Natural killer cell (primary cell): ENCODE data around the gene CREB5. TPM values are rescaled to one million over a fixed set of nuclear protein-coding genes. Genes with fewer than 3 reads are reported as not detected.

Experiments
- ATAC-seq, 3 donors: fragments of 150-1000 bp in 2 of 3; fragments of 200-7000 bp in 1 of 3; cut with Tn5 transposase; 1 replicate in 1 of 3; 2 replicates in 2 of 3; pipeline ENCODE4 v1.10.0; 2021; ENCODE audit warnings: mild to moderate bottlenecking in 2 of 3, moderate library complexity in 2 of 3
- DNase-seq, 2 donors: peaks; one replicate each; pipeline versions ENCODE4 v3.0.0 to v3.0.0-alpha.2; 2013 to 2021; ENCODE audit warnings: mixed read lengths in 1 of 2
- H3K27ac ChIP-seq: one replicate; pipeline ENCODE4 v1.5.1; 2013; ENCODE audit warnings: mild to moderate bottlenecking, low read length
- H3K27me3 ChIP-seq: one replicate; pipeline ENCODE4 v1.6.1; 2013; ENCODE audit warnings: low read length; ENCODE audit not compliant: control insufficient read depth, insufficient read depth
- H3K36me3 ChIP-seq: one replicate; pipeline ENCODE4 v1.6.1; 2013; ENCODE audit warnings: low read length; ENCODE audit not compliant: control insufficient read depth, insufficient read depth
- H3K4me1 ChIP-seq: one replicate; pipeline ENCODE4 v1.6.1; 2013; ENCODE audit warnings: low read length; ENCODE audit not compliant: control insufficient read depth, insufficient read depth
- H3K4me3 ChIP-seq: one replicate; pipeline ENCODE4 v1.5.1; 2013; ENCODE audit warnings: low read length
- H3K9me3 ChIP-seq: one replicate; pipeline ENCODE4 v1.6.1; 2013; ENCODE audit warnings: low read length; ENCODE audit not compliant: control insufficient read depth, insufficient read depth
- H3K27ac Mint-ChIP-seq, 2 donors: one replicate each; pipeline ENCODE4 v1.8.0; 2022; ENCODE audit warnings: mild to moderate bottlenecking in 2 of 2, mixed read lengths in 2 of 2, moderate library complexity in 1 of 2
- H3K27me3 Mint-ChIP-seq, 2 donors: one replicate each; pipeline ENCODE4 v1.8.0; 2022; ENCODE audit warnings: low read depth in 2 of 2, mixed read lengths in 2 of 2
- H3K36me3 Mint-ChIP-seq: one replicate; pipeline ENCODE4 v1.8.0; 2022; ENCODE audit warnings: mixed read lengths
- H3K4me1 Mint-ChIP-seq, 2 donors: one replicate each; pipeline ENCODE4 v1.8.0; 2022; ENCODE audit warnings: mixed read lengths in 2 of 2
- H3K4me3 Mint-ChIP-seq: one replicate; pipeline ENCODE4 v1.8.0; 2022; ENCODE audit warnings: mild to moderate bottlenecking, moderate library complexity, mixed read lengths
- H3K9me3 Mint-ChIP-seq, 2 donors: one replicate each; pipeline ENCODE4 v1.8.0; 2022; ENCODE audit warnings: mixed read lengths in 2 of 2
- WGBS: methylation state at CpG from one replicate; pipeline ENCODE4 v1.1.7; 2013; ENCODE audit warnings: missing lambda C conversion rate; ENCODE audit not compliant: insufficient coverage; 5-methylcytosine and 5-hydroxymethylcytosine counted together
- intact Hi-C: fragments of 100-400 bp; cut with micrococcal nuclease; formaldehyde crosslinking; loops from one replicate; pipeline ENCODE4 v1.14.2; 2022
- total RNA-seq, 4 donors: library from RNA; stranded (reverse); fragments of 120-200 nt in 1 of 4; gene quantifications; one replicate each; pipeline versions ENCODE4 v1.2.3 to v1.2.4, GENCODE V29; 2013 to 2022
- TF ChIP-seq, protein P1 (sequence below): fragments of 200-600 bp; IDR thresholded peaks from one replicate; pipeline ENCODE4 v1.8.0; 2022; ENCODE audit warnings: antibody characterized with exemption

The CREB5 gene
- total RNA-seq, 3 donors from 2014 or later (not counting 1 experiment from before 2014, with no cell fraction given), result 0.52 to 7.0 (median 0.89) TPM

DNA sequence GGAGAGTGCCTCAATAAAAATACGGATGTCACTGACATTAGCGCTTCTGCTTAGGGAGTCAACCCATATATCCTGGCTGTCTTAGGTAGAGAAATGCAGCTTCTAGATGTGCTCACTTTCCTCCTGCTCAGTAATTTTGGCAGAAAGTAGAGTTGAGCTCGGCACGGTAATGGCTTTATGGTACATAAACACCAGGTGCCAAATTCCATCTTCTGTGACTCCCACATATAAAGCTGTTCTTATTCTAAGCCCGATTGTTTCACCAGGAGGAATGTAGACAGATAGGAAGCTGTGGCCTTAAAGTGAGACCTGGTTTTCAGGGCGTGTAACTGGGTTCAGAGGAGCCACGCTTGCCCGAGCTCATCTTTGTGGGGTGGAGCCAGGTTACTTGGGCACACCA, 143.7 kb downstream of the CREB5 start:
- TF ChIP-seq, protein P1, sequence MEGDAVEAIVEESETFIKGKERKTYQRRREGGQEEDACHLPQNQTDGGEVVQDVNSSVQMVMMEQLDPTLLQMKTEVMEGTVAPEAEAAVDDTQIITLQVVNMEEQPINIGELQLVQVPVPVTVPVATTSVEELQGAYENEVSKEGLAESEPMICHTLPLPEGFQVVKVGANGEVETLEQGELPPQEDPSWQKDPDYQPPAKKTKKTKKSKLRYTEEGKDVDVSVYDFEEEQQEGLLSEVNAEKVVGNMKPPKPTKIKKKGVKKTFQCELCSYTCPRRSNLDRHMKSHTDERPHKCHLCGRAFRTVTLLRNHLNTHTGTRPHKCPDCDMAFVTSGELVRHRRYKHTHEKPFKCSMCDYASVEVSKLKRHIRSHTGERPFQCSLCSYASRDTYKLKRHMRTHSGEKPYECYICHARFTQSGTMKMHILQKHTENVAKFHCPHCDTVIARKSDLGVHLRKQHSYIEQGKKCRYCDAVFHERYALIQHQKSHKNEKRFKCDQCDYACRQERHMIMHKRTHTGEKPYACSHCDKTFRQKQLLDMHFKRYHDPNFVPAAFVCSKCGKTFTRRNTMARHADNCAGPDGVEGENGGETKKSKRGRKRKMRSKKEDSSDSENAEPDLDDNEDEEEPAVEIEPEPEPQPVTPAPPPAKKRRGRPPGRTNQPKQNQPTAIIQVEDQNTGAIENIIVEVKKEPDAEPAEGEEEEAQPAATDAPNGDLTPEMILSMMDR, result no peak
- peaks cover 16 to 62% of the 10 kb centered on the region in 2 donors for H3K27me3 Mint-ChIP-seq
- WGBS, result 90% methylated on average over 8 of the region's 8 CpGs
- H3K4me3 ChIP-seq, result no peak overlapping the region
- H3K4me3 Mint-ChIP-seq, result no peak overlapping the region
- H3K9me3 Mint-ChIP-seq, result no peaks in the 10 kb centered on the region
- no peaks in the 10 kb centered on the region for H3K4me1 Mint-ChIP-seq
- H3K27me3 ChIP-seq, result no peaks in the 10 kb centered on the region
- H3K4me1 ChIP-seq, result no peaks in the 10 kb centered on the region
- H3K9me3 ChIP-seq, result no peaks in the 10 kb centered on the region
- no peak overlapping the region for H3K27ac Mint-ChIP-seq
- H3K36me3 ChIP-seq, result no peaks in the 10 kb centered on the region
- H3K36me3 Mint-ChIP-seq, result no peaks in the 10 kb centered on the region
- intact Hi-C loops, result no loop called here
- no peak for ATAC-seq
- no peak overlapping the region for H3K27ac ChIP-seq
- DNase-seq, result no peak

DNA sequence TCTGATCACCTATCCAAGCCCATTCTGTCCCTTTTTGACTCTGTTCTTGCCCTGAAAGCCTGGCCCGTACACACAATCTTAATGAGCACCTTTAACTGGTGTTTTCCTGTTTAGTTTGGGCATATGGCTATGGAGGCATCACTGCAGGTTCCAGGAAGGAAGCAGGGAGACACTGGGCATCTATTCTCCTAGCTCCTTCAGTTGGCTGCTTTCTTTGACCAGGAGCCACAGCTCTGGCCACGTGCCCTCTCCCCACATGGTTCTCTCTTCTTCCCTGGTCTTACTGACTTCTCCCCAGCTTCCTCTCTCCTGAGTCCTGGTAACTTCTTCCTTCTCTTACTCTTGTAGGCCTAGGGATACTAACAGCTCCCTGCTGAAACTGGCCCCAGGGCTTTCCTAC, 144.4 kb downstream of the CREB5 start:
- H3K4me1 Mint-ChIP-seq, result no peaks in the 10 kb centered on the region
- no peak overlapping the region for H3K27ac ChIP-seq
- H3K9me3 Mint-ChIP-seq, result no peaks in the 10 kb centered on the region
- H3K27me3 ChIP-seq, result no peaks in the 10 kb centered on the region
- no peak overlapping the region for H3K4me3 ChIP-seq
- DNase-seq (no peak), ATAC-seq (no peak)
- no peaks in the 10 kb centered on the region for H3K4me1 ChIP-seq
- no peak overlapping the region for H3K27ac Mint-ChIP-seq
- peaks cover 12 to 55% of the 10 kb centered on the region in 2 donors for H3K27me3 Mint-ChIP-seq
- H3K4me3 Mint-ChIP-seq, result no peak overlapping the region
- H3K36me3 Mint-ChIP-seq, result no peaks in the 10 kb centered on the region
- intact Hi-C loops, result no loop called here
- 75% methylated on average over 2 of the region's 2 CpGs for WGBS
- no peaks in the 10 kb centered on the region for H3K36me3 ChIP-seq
- H3K9me3 ChIP-seq, result no peaks in the 10 kb centered on the region
- TF ChIP-seq, protein P1, result no peak

DNA sequence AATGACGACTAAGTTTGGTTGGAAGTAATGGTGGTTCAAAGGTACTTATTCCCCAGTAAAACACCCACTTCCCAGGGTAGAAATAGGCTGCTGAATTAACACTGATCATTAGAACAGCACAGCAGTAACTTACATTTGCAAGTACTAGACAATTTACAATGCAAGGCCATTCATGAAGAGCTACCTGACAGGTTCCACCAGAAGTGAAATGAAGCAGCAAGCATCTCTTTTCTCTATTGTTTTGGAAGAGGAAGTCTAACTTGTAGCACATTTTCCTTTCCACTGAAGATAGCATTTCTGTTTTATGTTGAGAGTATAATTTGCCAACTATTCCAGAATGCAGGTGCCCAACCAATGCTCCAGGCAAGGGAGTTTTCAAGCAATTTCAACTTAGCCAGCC, 145.9 kb downstream of the CREB5 start:
- no peaks in the 10 kb centered on the region for H3K36me3 ChIP-seq
- intact Hi-C loops, result no loop called here
- TF ChIP-seq, protein P1, result no peak
- Mint-ChIP-seq H3K36me3 (no peaks in the 10 kb centered on the region), H3K4me1 (no peaks in the 10 kb centered on the region), H3K27ac (no peak overlapping the region), H3K27me3 (peaks cover 8 to 40% of the 10 kb centered on the region in 2 donors), H3K4me3 (no peak overlapping the region), H3K9me3 (no peaks in the 10 kb centered on the region)
- no peaks in the 10 kb centered on the region for H3K4me1 ChIP-seq
- ATAC-seq (no peak), DNase-seq (no peak)
- WGBS, result no CpG with 5 or more reads among the region's 1 CpG
- H3K27me3 ChIP-seq, result no peaks in the 10 kb centered on the region
- H3K27ac ChIP-seq, result no peak overlapping the region
- H3K4me3 ChIP-seq, result no peak overlapping the region
- H3K9me3 ChIP-seq, result no peaks in the 10 kb centered on the region

DNA sequence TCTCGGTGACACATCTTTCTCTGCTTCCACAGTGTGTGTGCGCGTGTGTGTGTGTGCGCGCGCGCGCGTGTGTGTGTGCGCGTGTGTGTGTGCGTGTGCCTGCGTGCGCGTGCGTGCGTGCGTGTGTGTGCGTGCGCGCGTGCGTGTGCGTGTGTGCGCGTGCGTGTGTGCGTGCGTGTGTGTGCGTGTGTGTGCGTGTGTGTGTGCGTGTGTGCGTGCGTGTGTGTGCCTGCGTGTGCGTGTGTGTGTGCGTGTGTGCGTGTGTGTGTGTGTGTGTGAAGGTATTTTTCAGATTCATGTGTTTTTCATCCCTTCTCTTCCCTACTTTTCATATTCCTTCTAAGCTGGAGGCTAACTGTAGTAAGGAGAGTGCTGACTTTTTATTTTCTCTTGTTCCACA, 148.4 kb downstream of the CREB5 start:
- TF ChIP-seq, protein P1, result no peak
- ATAC-seq (no peak), DNase-seq (peak in 1 of 2 donors; percentile 15)
- intact Hi-C loops, result no loop called here
- H3K36me3 Mint-ChIP-seq, result no peaks in the 10 kb centered on the region
- no peak overlapping the region for H3K4me3 ChIP-seq
- H3K27me3 Mint-ChIP-seq, result peaks cover 7 to 42% of the 10 kb centered on the region in 2 donors
- H3K4me1 ChIP-seq, result no peaks in the 10 kb centered on the region
- H3K9me3 Mint-ChIP-seq, result no peaks in the 10 kb centered on the region
- H3K9me3 ChIP-seq, result no peaks in the 10 kb centered on the region
- H3K4me3 Mint-ChIP-seq, result no peak overlapping the region
- WGBS, result 100% methylated on average over 1 of the region's 38 CpGs
- H3K27ac ChIP-seq, result no peak overlapping the region
- H3K4me1 Mint-ChIP-seq, result no peaks in the 10 kb centered on the region
- no peak overlapping the region for H3K27ac Mint-ChIP-seq
- H3K27me3 ChIP-seq, result no peaks in the 10 kb centered on the region
- H3K36me3 ChIP-seq, result no peaks in the 10 kb centered on the region
